ENCODE results near the gene NPAT.

Gene NPAT

GRCh38 chr11:108207683-108208060 is 14.8 kb downstream of the NPAT start:
- TF ChIP-seq, protein P1, sequence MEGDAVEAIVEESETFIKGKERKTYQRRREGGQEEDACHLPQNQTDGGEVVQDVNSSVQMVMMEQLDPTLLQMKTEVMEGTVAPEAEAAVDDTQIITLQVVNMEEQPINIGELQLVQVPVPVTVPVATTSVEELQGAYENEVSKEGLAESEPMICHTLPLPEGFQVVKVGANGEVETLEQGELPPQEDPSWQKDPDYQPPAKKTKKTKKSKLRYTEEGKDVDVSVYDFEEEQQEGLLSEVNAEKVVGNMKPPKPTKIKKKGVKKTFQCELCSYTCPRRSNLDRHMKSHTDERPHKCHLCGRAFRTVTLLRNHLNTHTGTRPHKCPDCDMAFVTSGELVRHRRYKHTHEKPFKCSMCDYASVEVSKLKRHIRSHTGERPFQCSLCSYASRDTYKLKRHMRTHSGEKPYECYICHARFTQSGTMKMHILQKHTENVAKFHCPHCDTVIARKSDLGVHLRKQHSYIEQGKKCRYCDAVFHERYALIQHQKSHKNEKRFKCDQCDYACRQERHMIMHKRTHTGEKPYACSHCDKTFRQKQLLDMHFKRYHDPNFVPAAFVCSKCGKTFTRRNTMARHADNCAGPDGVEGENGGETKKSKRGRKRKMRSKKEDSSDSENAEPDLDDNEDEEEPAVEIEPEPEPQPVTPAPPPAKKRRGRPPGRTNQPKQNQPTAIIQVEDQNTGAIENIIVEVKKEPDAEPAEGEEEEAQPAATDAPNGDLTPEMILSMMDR (IDR thresholded peaks at IDR 0.05), result no peak
- Histone ChIP-seq H3K27me3 (no peaks in the 10 kb centered on the region), H3K4me1 (ENCODE audit: control insufficient read depth in 1 of 2, insufficient read depth in 1 of 2, low read depth in 1 of 2, low read length in 1 of 2) (no peaks in the 10 kb centered on the region), H3K36me3 (peaks cover 26% of the 10 kb centered on the region), H3K27ac (no peak overlapping the region), H3K9me3 (no peaks in the 10 kb centered on the region), H3K4me3 (ENCODE audit: low read depth in 1 of 2, low read length in 1 of 2) (no peak overlapping the region)

DNA sequence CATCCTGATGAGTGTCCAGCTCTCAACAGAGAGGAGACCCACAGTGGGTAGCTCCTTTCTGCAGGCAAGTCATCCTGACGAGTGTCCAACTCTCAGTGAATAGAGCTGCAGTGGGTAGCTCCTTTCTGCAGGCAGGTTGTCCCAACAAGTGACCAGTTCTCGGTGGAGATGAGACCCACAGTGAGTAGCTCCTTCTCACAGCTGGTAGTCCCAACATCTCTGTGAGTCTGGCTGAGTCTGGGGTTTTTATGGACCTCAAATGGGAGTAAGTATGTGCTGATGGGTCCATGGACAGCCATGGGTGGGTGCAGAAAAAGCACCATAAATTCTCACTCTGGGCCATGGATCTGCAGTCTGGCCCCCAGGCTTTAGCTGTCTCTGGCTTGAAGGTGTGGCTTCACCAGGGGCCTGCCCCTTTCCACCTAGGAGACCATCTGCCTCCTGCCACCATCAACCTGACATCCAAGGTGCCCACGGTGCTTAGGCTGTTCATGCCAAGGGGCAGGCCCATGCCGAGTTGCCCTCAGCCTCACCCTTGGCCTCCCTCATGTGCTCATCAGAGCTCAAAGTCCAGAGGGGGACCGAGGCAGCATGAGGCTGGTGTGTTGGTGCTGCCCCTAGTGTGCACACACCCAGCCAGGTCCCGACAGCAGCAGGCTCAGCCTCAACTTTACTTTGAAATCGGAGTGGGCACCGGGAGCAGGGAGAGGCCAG is 15.3 kb downstream of the NPAT start:
- TF ChIP-seq, protein P1 (IDR thresholded peaks at IDR 0.05), result no peak
- H3K4me1 ChIP-seq (ENCODE audit: control insufficient read depth in 1 of 2, insufficient read depth in 1 of 2, low read depth in 1 of 2, low read length in 1 of 2), result no peaks in the 10 kb centered on the region
- no peak overlapping the region for H3K27ac ChIP-seq
- H3K27me3 ChIP-seq, result no peaks in the 10 kb centered on the region
- H3K9me3 ChIP-seq, result no peaks in the 10 kb centered on the region
- H3K36me3 ChIP-seq, result peaks cover 26% of the 10 kb centered on the region
- H3K4me3 ChIP-seq (ENCODE audit: low read depth in 1 of 2, low read length in 1 of 2), result no peak overlapping the region

DNA sequence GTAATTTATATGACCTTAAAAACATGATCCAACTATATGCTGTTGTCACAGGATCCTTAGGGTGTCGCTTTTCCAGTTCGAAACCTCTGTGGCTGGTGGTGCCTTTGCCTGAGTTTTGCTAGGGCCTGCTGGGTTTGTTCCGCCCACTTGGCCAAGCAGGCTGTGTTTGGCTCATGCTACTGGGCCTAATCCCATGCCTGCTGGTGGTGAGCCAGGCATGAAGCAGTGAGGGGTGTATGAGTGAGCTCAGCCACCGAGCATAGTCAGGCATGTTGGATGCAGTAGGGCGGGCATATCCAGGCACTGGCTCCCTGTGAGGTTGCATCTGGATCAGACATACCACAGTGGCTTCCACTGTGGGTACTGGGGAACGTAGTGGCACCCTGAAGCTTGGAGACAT is 16.3 kb downstream of the NPAT start:
- Histone ChIP-seq H3K36me3 (peaks cover 26% of the 10 kb centered on the region), H3K4me3 (ENCODE audit: low read depth in 1 of 2, low read length in 1 of 2) (no peak overlapping the region), H3K27me3 (no peaks in the 10 kb centered on the region), H3K9me3 (no peaks in the 10 kb centered on the region), H3K27ac (no peak overlapping the region), H3K4me1 (ENCODE audit: control insufficient read depth in 1 of 2, insufficient read depth in 1 of 2, low read depth in 1 of 2, low read length in 1 of 2) (peaks cover 3 to 4% of the 10 kb centered on the region in 2 experiments)
- TF ChIP-seq, protein P1 (IDR thresholded peaks at IDR 0.05), result no peak

DNA sequence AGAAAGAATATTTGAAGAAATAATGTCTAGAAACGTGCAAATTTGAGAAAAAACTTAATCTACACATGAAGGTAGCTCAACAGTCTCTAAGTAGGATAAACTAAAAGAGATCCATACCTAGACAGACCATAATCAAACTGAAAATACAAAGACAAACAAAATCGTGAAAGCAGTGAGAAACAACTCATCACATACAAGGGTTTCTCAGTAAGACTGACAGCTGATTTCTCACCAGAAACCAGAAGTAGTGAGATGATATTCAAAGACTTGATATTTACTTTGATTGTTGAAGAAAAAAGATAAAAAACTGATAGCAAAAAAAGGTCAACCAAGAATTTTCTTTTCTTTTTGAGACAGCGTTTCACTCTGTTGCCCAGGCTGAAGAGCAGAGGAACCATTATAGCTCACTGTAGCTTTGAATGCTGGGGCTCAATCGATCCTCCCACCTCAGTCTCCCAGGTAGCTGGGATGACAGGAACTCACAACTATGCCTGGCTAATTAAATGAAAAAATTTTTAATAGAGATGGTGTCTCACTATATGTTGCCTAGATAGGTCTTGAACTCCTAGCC is 17.4 kb downstream of the NPAT start:
- Histone ChIP-seq H3K27me3 (no peaks in the 10 kb centered on the region), H3K9me3 (no peaks in the 10 kb centered on the region), H3K4me3 (ENCODE audit: low read depth in 1 of 2, low read length in 1 of 2) (no peak overlapping the region), H3K36me3 (peaks cover 22% of the 10 kb centered on the region), H3K4me1 (ENCODE audit: control insufficient read depth in 1 of 2, insufficient read depth in 1 of 2, low read depth in 1 of 2, low read length in 1 of 2) (peaks cover 15 to 16% of the 10 kb centered on the region in 2 experiments), H3K27ac (no peak overlapping the region)
- TF ChIP-seq, protein P1 (IDR thresholded peaks at IDR 0.05), result no peak

DNA sequence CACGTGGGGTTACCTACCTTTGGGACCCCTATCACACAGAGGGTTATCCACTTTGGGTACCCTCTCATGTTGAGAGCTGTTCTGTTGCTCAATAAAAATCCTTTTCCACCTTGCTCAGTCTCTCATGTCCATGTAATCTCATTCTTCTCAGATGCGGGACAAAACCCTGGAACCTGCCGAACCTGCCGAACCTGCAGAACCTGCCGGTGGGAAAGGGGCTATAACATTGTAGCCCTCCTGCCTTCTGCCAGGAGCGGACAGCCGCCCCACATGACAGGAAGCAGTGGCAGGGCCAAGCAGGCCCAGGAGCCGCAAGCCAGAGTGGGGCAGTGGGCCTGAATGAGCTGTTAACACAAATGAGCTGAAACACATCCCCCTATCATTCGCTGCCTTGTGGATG is 18.1 kb downstream of the NPAT start:
- no peak overlapping the region for H3K27ac ChIP-seq
- no peaks in the 10 kb centered on the region for H3K27me3 ChIP-seq
- TF ChIP-seq, protein P1 (IDR thresholded peaks at IDR 0.05), result no peak
- H3K9me3 ChIP-seq, result no peaks in the 10 kb centered on the region
- no peak overlapping the region for H3K4me3 ChIP-seq (ENCODE audit: low read depth in 1 of 2, low read length in 1 of 2)
- H3K4me1 ChIP-seq (ENCODE audit: control insufficient read depth in 1 of 2, insufficient read depth in 1 of 2, low read depth in 1 of 2, low read length in 1 of 2), result peaks cover 21 to 22% of the 10 kb centered on the region in 2 experiments
- H3K36me3 ChIP-seq, result peaks cover 21% of the 10 kb centered on the region
